Stimulated activated CD4-positive, alpha-beta T cell treated with anti-CD3 and anti-CD28 coated beads, Interleukin-4, amount 100 ng/mL, for 24 hours (primary cell): ENCODE results near the gene ARFGAP1.

Source experiments
- DNase-seq: peaks from one replicate; pipeline ENCODE4 v3.0.0-alpha.2; 2020

ARFGAP1 gene

DNA sequence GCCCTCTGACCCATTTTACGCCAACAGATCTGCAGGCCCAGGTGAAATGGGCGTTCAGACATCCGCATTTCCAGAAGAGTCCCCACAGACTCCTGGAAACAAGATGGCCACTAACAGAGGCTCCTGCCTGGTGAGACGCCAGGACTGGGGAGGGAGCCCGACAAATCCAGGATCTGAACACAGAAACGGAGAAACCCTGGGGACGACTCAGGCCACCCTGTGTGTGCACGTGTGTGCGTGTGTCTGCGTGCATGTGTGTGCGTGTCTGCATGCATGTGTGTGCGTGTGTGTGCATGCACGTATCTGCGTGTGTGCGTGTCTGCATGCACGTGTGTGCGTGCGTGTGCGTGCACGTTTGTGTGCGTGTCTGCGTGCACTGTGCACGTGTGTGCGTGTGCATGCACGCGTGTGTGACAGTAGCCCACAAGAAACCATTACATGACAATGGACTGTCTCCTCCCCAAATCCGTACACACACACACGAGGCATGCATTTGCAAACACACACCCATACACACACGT, 63.7 kb downstream of the ARFGAP1 start:
- DNase-seq: no peak

DNA sequence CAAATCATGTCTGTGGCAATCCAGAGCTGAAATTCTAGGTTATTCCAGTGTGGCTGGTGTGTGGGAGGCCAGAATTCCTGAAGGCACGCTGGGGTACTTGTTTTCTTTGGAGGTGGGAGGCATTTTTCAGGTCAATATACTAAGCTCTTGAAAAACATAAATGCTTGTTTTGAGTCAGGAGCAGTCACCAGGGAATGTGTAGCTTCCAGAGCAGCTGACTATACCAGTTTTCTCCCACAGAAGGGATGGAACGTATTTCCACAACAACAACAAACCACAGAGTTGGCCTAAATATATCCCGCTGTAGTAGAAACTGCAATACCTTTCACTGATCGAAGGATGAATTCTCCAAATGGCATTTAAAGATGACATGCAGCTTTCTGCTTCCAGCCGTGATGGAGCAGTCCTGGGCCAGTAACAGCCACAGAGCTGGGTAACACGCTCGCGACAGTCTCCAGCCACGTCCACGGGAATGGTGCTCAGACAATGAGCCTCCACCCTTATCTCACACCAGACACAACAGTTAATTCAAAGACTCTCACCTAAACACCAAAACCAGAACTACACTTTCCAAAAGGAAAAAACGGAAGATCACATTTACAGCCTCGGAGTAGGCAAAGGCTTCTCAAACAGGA, 65.3 kb downstream of the ARFGAP1 start:
- DNase-seq: no peak
